HG03103 (cell line): ENCODE results near the gene KAT6B.
A peak's percentile ranks its signal among the peaks of the same experiment; 100 is the strongest.
"Not testable (repeated sequence)": the region's sequence is repeated elsewhere in the genome, so short reads cannot be mapped to it uniquely, and the experiment has no call there.

Experiments
- ATAC-seq: cut with Tn5 transposase; IDR thresholded peaks from one replicate; pipeline ENCODE4 v1.9.1; 2021; ENCODE audit warnings: low read depth; ENCODE audit not compliant: unreplicated experiment

KAT6B gene

GRCh38 chr10:74855439-74855838 is 29.0 kb downstream of the KAT6B start:
- ATAC-seq = no peak

- ATAC-seq = no peak
Measured at GRCh38 chr10:74856940-74857339, 30.5 kb downstream of the KAT6B start.

GRCh38 chr10:74857586-74857985 is 31.2 kb downstream of the KAT6B start:
- ATAC-seq = no peak

GRCh38 chr10:74859546-74859945 is 33.1 kb downstream of the KAT6B start:
- ATAC-seq = no peak

GRCh38 chr10:74862625-74863024 is 36.2 kb downstream of the KAT6B start:
- no peak for ATAC-seq

GRCh38 chr10:74863551-74863950 is 37.2 kb downstream of the KAT6B start:
- ATAC-seq = no peak

- ATAC-seq = no peak
Measured at GRCh38 chr10:74867351-74867750, 41.0 kb downstream of the KAT6B start.

- no peak for ATAC-seq
Measured at GRCh38 chr10:74868392-74868977, 42.1 kb downstream of the KAT6B start.

- ATAC-seq = no peak
Measured at GRCh38 chr10:74869635-74870034, 43.2 kb downstream of the KAT6B start.

- no peak for ATAC-seq
Measured at GRCh38 chr10:74870191-74870590, 43.8 kb downstream of the KAT6B start.

GRCh38 chr10:74871595-74872382 is 45.4 kb downstream of the KAT6B start:
- ATAC-seq = peak; percentile 94

- ATAC-seq = no peak
Measured at GRCh38 chr10:74873803-74874454, 47.5 kb downstream of the KAT6B start.

GRCh38 chr10:74874649-74875048 is 48.2 kb downstream of the KAT6B start:
- ATAC-seq = no peak

- ATAC-seq = no peak
Measured at GRCh38 chr10:74875068-74875467, 48.7 kb downstream of the KAT6B start.

- no peak for ATAC-seq
Measured at GRCh38 chr10:74875966-74876365, 49.6 kb downstream of the KAT6B start.

- ATAC-seq = not testable (repeated sequence)
Measured at GRCh38 chr10:74877054-74877453, 50.7 kb downstream of the KAT6B start.

- ATAC-seq = no peak
Measured at GRCh38 chr10:74877898-74878297, 51.5 kb downstream of the KAT6B start.

- ATAC-seq = no peak
Measured at GRCh38 chr10:74880041-74880440, 53.6 kb downstream of the KAT6B start.

GRCh38 chr10:74881253-74881884 is 55.0 kb downstream of the KAT6B start:
- ATAC-seq = no peak

- no peak for ATAC-seq
Measured at GRCh38 chr10:74882427-74882826, 56.0 kb downstream of the KAT6B start.

- ATAC-seq = no peak
Measured at GRCh38 chr10:74882831-74883230, 56.4 kb downstream of the KAT6B start.
